GM18861 (cell line): ENCODE measurements around the gene MBD3L3.
"Not testable (repeated sequence)": the region's sequence is repeated elsewhere in the genome, so short reads cannot be mapped to it uniquely, and the experiment has no call there.

ENCODE experiments used
- ATAC-seq: cut with Tn5 transposase; IDR thresholded peaks from one replicate; pipeline ENCODE4 v1.9.1; 2021; ENCODE audit not compliant: unreplicated experiment

Gene MBD3L3

GRCh38 chr19:7058576-7058975 lies at the start of gene MBD3L3:
TSS of gene MBD3L3 (minus strand) at chr19:7058676. CDS start at chr19:7058605, 71 bp downstream.
- ATAC-seq, result not testable (repeated sequence)

- ATAC-seq, result no peak
Measured at GRCh38 chr19:7106711-7107657, 48.5 kb upstream of the MBD3L3 start.

- no peak for ATAC-seq
Measured at GRCh38 chr19:7104747-7105447, 46.4 kb upstream of the MBD3L3 start.

GRCh38 chr19:7101498-7102253 lies 43.2 kb upstream of the MBD3L3 start:
- no peak for ATAC-seq

- peak; percentile 35 for ATAC-seq
Measured at GRCh38 chr19:7099597-7099921, 41.1 kb upstream of the MBD3L3 start.

- peak; percentile 76 for ATAC-seq
Measured at GRCh38 chr19:7098701-7099596, 40.5 kb upstream of the MBD3L3 start.

- no peak for ATAC-seq
Measured at GRCh38 chr19:7098096-7098495, 39.6 kb upstream of the MBD3L3 start.

GRCh38 chr19:7088999-7089398 lies 30.5 kb upstream of the MBD3L3 start:
- ATAC-seq, result no peak

GRCh38 chr19:7083076-7083956 lies 24.8 kb upstream of the MBD3L3 start:
- no peak for ATAC-seq

GRCh38 chr19:7078008-7078407 lies 19.5 kb upstream of the MBD3L3 start:
- ATAC-seq, result no peak

- ATAC-seq, result no peak
Measured at GRCh38 chr19:7076151-7076550, 17.7 kb upstream of the MBD3L3 start.

GRCh38 chr19:7074705-7075282 lies 16.3 kb upstream of the MBD3L3 start:
- no peak for ATAC-seq

GRCh38 chr19:7072541-7072940 lies 14.1 kb upstream of the MBD3L3 start:
- no peak for ATAC-seq

- no peak for ATAC-seq
Measured at GRCh38 chr19:7069904-7070226, 11.4 kb upstream of the MBD3L3 start.

GRCh38 chr19:7069042-7069903 lies 10.8 kb upstream of the MBD3L3 start, which contains the start of gene ZNF557:
TSS of gene ZNF557 (plus strand) at chr19:7069703. CDS start at chr19:7075075, 5,372 bp downstream.
- ATAC-seq, result peak; percentile 74

GRCh38 chr19:7068599-7068998 lies 10.1 kb upstream of the MBD3L3 start:
- no peak for ATAC-seq

GRCh38 chr19:7067716-7068115 lies 9.2 kb upstream of the MBD3L3 start:
- ATAC-seq, result no peak

GRCh38 chr19:7067122-7067521 lies 8.6 kb upstream of the MBD3L3 start:
- not testable (repeated sequence) for ATAC-seq
